ENCODE results near the gene ACY1.

GRCh38 chr3:51975852-51976549 lies 7.3 kb upstream of the ACY1 start:
- TF ChIP-seq EZH2 (IDR thresholded peaks at IDR 0.05) = no peak
- no peak for TF ChIP-seq POLR2AphosphoS5 (IDR thresholded peaks at IDR 0.05; ENCODE audit: borderline replicate concordance, low read depth, low read length)

Data from SK-N-MC (cell line).